NK-92 (cell line): ENCODE results near the gene PPP1R12B.
"Not testable (repeated sequence)": the region's sequence is repeated elsewhere in the genome, so short reads cannot be mapped to it uniquely, and the experiment has no call there.

ENCODE experiments used
- DNase-seq: peaks from one replicate; lab custom pipeline; 2025; ENCODE audit not compliant: unreplicated experiment; lab: John Stamatoyannopoulos, UW

Gene PPP1R12B

GRCh38 chr1:202553560-202554038 is 205.1 kb downstream of the PPP1R12B start:
- DNase-seq: no peak

- not testable (repeated sequence) for DNase-seq
These were observed 206.1 kb downstream of the PPP1R12B start for GRCh38 chr1:202554619-202555018.

- not testable (repeated sequence) for DNase-seq
These were observed 207.5 kb downstream of the PPP1R12B start for GRCh38 chr1:202556037-202556436.

GRCh38 chr1:202557662-202558061 is 209.2 kb downstream of the PPP1R12B start:
- DNase-seq: not testable (repeated sequence)

- no peak for DNase-seq
These were observed 212.7 kb downstream of the PPP1R12B start for GRCh38 chr1:202561240-202561639.

GRCh38 chr1:202561726-202562443 is 213.4 kb downstream of the PPP1R12B start:
- DNase-seq: no peak

- DNase-seq: no peak
These were observed 214.1 kb downstream of the PPP1R12B start for GRCh38 chr1:202562444-202563060.

GRCh38 chr1:202563818-202564217 is 215.3 kb downstream of the PPP1R12B start:
- no peak for DNase-seq

- no peak for DNase-seq
These were observed 216.5 kb downstream of the PPP1R12B start for GRCh38 chr1:202564958-202565495.

- no peak for DNase-seq
These were observed 217.5 kb downstream of the PPP1R12B start for GRCh38 chr1:202565890-202566602.

GRCh38 chr1:202567738-202568137 is 219.2 kb downstream of the PPP1R12B start:
- DNase-seq: no peak

GRCh38 chr1:202568410-202568809 is 219.9 kb downstream of the PPP1R12B start:
- no peak for DNase-seq

GRCh38 chr1:202568826-202569225 is 220.3 kb downstream of the PPP1R12B start:
- DNase-seq: no peak

- DNase-seq: no peak
These were observed 221.2 kb downstream of the PPP1R12B start for GRCh38 chr1:202569393-202570322.

GRCh38 chr1:202571719-202572339 is 223.3 kb downstream of the PPP1R12B start:
- DNase-seq: no peak

GRCh38 chr1:202572867-202573266 is 224.4 kb downstream of the PPP1R12B start:
- DNase-seq: no peak

- DNase-seq: no peak
These were observed 227.6 kb downstream of the PPP1R12B start for GRCh38 chr1:202575918-202576653.

GRCh38 chr1:202576816-202577215 is 228.3 kb downstream of the PPP1R12B start:
- DNase-seq: no peak

- DNase-seq: no peak
These were observed 228.9 kb downstream of the PPP1R12B start for GRCh38 chr1:202577381-202577780.
